K562 (cell line): ENCODE data around the gene APOO.

ENCODE experiments used
- CTCF ChIP-seq, 3 experiments: IDR thresholded peaks in 2 of 3; conservative IDR thresholded peaks in 1 of 3; 2 replicates each; pipeline ENCODE4 v1.5.1; 2011 to 2012; ENCODE audit warnings: low read length in 3 of 3, mild to moderate bottlenecking in 3 of 3, control low read depth in 2 of 3, improper control_type of control experiment in 1 of 3, inconsistent platforms in 1 of 3, low read depth in 1 of 3, mixed read lengths in 1 of 3, moderate library complexity in 1 of 3; ENCODE audit not compliant: insufficient read depth in 2 of 3
- JUNB ChIP-seq: fragments of 450-650 bp; formaldehyde crosslinking; conservative IDR thresholded peaks from 2 replicates; pipeline ENCODE4 v1.4.0; 2020; ENCODE audit warnings: mild to moderate bottlenecking
- LARP7 ChIP-seq: fragments of 450-650 bp; IDR thresholded peaks from 2 replicates; pipeline ENCODE4 v1.6.1; 2016
- MTA3 ChIP-seq: fragments of 450-650 bp; formaldehyde crosslinking; IDR thresholded peaks from 2 replicates; pipeline ENCODE4 v1.6.1; 2017; ENCODE audit warnings: mild to moderate bottlenecking, borderline replicate concordance
- POLR2A ChIP-seq: fragments of 450-650 bp; conservative IDR thresholded peaks from 2 replicates; pipeline ENCODE4 v1.6.1; 2016
- POLR2AphosphoS5 ChIP-seq: IDR thresholded peaks from 2 replicates; pipeline ENCODE4 v1.6.1; 2011; ENCODE audit warnings: mild to moderate bottlenecking, low read depth, low read length, moderate library complexity; ENCODE audit not compliant: control insufficient read depth, insufficient read depth
- PREB ChIP-seq: sonication (generic); formaldehyde crosslinking; IDR thresholded peaks from 2 replicates; pipeline ENCODE4 v1.8.1; 2023; ENCODE audit warnings: mild to moderate bottlenecking, missing genetic modification reagents
- PTTG1 ChIP-seq: fragments of 450-650 bp; IDR thresholded peaks from 2 replicates; pipeline ENCODE4 v1.6.1; 2016; ENCODE audit warnings: low read depth, mild to moderate bottlenecking, missing genetic modification characterization, missing compliant biosample characterization
- RAD21 ChIP-seq, 2 experiments: fragments of 250-450 bp in 1 of 2; fragments of 450-650 bp in 1 of 2; sonication (Bioruptor Pico) in 1 of 2; formaldehyde crosslinking in 1 of 2; IDR thresholded peaks in 1 of 2; conservative IDR thresholded peaks in 1 of 2; 2 replicates each; pipeline versions ENCODE4 v1.4.0 to v1.8.0; 2020 to 2022; ENCODE audit warnings: mild to moderate bottlenecking in 2 of 2, moderate library complexity in 1 of 2
- RCOR1 ChIP-seq, 2 experiments: IDR thresholded peaks; 2 replicates each; pipeline ENCODE4 v1.6.1; 2012; ENCODE audit warnings: low read depth in 2 of 2, low read length in 2 of 2, borderline replicate concordance in 1 of 2, improper control_type of control experiment in 1 of 2
- THAP12 ChIP-seq: fragments of 250-450 bp; sonication (Bioruptor Pico); IDR thresholded peaks from 2 replicates; pipeline ENCODE4 v1.9.0; 2021; ENCODE audit warnings: mild to moderate bottlenecking, inconsistent platforms
- ZNF589 ChIP-seq: fragments of 200-800 bp; sonication (Bioruptor generic); IDR thresholded peaks from 2 replicates; pipeline ENCODE4 v1.6.1; 2016; ENCODE audit warnings: low read depth, missing genetic modification characterization, missing compliant biosample characterization
- TF ChIP-seq, protein P1 (sequence below): sonication (generic); formaldehyde crosslinking; IDR thresholded peaks from 2 replicates; pipeline ENCODE4 v1.8.1; 2022; ENCODE audit warnings: missing genetic modification reagents

GRCh38 chrX:23825675-23826074, 82.1 kb downstream of the APOO start:
- no peak for TF ChIP-seq CTCF (IDR thresholded peaks at IDR 0.05 in 2 of 3, conservative IDR thresholded peaks at IDR 0.05 in 1 of 3; ENCODE audit: insufficient read depth in 2 of 3, low read depth in 1 of 3, low read length in 3 of 3)
- no peak for TF ChIP-seq PTTG1
- no peak for TF ChIP-seq LARP7
- TF ChIP-seq POLR2A = no peak
- no peak for TF ChIP-seq JUNB
- no peak for TF ChIP-seq THAP12 (CRISPR knock-in tag)
- no peak for TF ChIP-seq ZNF589 (CRISPR knock-in tag)
- TF ChIP-seq POLR2AphosphoS5 = no peak
- TF ChIP-seq, protein P1, sequence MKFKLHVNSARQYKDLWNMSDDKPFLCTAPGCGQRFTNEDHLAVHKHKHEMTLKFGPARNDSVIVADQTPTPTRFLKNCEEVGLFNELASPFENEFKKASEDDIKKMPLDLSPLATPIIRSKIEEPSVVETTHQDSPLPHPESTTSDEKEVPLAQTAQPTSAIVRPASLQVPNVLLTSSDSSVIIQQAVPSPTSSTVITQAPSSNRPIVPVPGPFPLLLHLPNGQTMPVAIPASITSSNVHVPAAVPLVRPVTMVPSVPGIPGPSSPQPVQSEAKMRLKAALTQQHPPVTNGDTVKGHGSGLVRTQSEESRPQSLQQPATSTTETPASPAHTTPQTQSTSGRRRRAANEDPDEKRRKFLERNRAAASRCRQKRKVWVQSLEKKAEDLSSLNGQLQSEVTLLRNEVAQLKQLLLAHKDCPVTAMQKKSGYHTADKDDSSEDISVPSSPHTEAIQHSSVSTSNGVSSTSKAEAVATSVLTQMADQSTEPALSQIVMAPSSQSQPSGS (CRISPR knock-in tag) = no peak
- TF ChIP-seq RAD21 (CRISPR knock-in tag; conservative IDR thresholded peaks at IDR 0.05 in 1 of 2, IDR thresholded peaks at IDR 0.05 in 1 of 2) = no peak
- TF ChIP-seq MTA3 = no peak
- TF ChIP-seq PREB (CRISPR knock-in tag) = no peak
- TF ChIP-seq RCOR1 (IDR thresholded peaks at IDR 0.05; ENCODE audit: borderline replicate concordance in 1 of 2, low read depth in 2 of 2, low read length in 2 of 2) = no peak
